HG03097 (cell line): ENCODE data around the gene PIK3R2.

ENCODE experiments used
- ATAC-seq: cut with Tn5 transposase; IDR thresholded peaks from one replicate; pipeline ENCODE4 v1.9.1; 2021; ENCODE audit not compliant: unreplicated experiment, low FRiP score

Gene PIK3R2

DNA sequence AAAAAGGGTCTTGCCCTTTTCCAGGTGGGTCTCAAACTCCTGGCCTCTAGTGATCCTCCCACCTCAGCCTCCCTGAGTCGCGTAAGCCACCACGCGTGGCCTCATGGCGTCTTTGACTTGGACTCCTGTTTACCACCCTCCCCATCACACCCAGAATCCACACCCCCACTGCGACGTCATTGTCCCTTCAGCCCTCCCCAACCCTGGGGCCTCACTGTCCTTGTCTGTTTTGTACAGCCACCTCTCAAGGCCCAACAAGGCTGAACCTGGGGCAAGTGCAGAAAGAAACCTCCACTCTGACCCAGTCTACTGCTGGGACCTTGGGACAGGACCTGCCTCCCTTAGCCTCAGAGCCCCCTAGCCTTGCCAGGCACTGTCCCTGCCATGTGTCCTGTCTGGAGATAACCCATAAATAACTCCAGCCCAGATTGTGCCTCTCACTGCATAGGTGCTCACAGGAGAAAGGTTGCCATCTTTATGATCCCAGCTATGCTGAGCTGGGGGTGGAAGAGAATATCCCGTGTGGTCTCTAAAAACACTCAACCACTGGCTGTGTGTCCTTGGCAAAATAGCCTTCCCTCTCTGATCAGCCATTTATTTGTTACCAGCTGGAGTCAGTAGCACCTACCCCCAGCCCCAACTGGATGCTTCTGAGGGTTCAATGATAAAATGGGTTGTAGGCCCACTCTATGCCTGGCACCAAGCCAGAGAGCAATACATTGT is 18.8 kb downstream of the PIK3R2 start:
- ATAC-seq, result no peak

- no peak for ATAC-seq
Observed at GRCh38 chr19:18172331-18173053, 19.5 kb downstream of the PIK3R2 start.

DNA sequence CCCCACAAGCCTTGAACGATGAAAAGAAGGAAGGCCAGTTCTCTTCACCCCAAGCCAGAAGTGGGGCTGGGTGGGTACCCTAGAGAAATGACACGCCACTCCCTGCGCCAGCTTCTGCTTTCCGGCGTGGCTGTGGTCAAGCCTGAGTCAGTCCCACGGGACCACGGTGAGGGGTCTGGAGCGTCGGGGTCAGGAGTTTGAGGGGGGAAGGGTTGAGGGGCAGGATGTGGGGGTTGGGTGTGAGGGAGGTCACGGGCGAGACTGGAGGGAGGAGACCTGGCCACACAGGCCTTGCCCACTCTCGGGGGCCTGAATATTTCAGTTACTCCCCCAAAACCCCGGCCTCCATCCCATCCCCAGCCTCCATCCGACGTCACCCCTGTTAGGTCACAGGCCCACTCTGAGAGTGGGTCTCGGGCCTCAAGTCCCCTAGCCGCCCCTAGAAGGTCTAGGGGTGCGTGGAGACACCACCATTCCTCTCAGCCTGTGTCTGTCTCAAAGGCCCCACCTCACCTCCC is 20.1 kb downstream of the PIK3R2 start:
- peak; percentile 21 for ATAC-seq

DNA sequence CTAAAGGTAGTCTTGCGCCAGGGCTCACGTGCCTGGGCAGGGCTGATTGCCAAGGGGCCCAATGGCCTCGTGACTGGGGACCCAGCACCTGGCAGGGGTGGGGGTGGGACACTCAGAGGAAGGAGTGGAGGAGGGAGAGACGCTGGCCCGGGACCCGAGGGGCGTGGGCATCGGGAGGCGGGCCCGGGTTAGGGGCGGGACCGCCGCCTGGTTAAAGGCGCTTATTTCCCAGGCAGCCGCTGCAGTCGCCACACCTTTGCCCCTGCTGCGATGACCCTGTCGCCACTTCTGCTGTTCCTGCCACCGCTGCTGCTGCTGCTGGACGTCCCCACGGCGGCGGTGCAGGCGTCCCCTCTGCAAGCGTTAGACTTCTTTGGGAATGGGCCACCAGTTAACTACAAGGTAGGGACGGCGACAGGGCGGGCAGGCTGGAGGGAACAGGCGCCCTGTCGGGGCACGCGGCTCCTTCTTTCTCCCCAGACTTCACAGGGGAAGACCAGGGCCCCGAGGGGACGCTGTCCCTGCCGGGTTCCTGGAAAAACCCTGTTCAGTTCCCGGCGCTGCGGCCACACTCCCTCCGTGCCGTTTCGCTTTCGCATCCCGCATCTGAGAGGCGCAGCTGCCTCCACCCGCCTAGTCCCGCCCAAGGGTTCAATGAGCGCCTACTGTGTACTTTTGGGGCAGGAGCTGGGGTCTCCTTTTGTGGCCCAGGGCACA is 20.8 kb downstream of the PIK3R2 start, which contains the start of gene IFI30:
IFI30 (plus strand) TSS at position 242 of the 717 bp plus-strand sequence; CDS start at position 271, 29 bp downstream.
- peak; percentile 42 for ATAC-seq

GRCh38 chr19:18174983-18175382 is 22.0 kb downstream of the PIK3R2 start:
- no peak for ATAC-seq

DNA sequence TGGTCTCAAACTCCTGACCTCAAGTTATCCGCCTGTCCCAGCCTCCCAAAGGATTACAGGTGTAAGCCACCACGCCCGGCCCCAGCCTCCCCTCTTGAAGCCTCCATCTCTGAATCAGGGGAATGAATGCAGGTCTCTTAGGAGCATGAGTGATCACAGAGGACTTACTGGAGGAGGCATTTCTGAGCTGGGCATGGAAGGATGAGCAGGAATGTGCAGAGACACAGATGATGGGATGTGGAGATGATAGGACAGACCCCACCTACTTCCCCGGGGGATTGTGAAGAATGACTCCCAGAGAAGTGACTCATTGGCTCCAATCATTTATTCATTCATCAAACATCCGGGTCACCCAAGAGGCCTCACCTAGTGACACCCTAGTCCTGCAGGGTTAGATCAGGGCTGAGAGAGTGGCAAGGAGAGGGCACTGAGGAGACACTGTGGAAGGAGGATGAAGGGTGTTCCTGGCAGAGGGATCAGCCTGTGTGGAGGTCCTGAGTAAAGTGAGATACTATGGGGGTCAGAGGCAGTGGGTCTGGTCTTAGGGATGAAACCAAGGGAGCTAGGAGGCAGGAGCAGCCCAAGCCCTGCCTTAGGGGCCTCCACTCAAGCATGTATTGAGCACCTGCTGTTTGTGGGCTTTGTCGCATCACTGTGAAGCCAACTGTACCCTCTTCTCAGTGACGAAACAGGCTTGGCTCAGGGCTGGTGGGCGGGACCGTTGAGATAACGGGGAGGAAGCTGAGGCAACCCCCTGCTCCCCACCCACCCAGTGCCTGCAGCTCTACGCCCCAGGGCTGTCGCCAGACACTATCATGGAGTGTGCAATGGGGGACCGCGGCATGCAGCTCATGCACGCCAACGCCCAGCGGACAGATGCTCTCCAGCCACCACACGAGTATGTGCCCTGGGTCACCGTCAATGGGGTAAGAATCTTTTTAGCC is 23.7 kb downstream of the PIK3R2 start:
- ATAC-seq, result no peak

- ATAC-seq, result no peak
Observed at GRCh38 chr19:18179957-18180356, 27.0 kb downstream of the PIK3R2 start.

GRCh38 chr19:18183529-18183928 is 30.6 kb downstream of the PIK3R2 start:
- no peak for ATAC-seq

- no peak for ATAC-seq
Observed at GRCh38 chr19:18185538-18185937, 32.6 kb downstream of the PIK3R2 start.

DNA sequence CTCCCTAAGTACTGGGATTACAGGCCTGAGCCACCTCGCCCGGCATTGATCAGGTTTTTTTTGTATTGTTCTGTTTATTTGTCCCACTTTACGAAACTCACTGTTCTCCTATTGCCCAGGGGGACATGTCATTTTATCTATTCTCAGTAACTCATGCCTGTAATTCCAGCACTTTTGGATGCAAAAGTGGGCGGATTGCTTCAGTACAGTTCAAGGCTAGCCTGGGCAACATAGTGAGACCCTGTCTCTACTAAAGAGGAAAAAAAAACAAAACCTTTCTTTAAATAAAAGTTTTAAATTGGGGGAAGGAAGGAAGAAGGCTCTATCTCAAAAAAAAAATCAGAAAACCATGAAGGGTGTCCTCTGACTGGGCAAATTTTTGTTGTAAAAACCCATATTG is 37.3 kb downstream of the PIK3R2 start:
- ATAC-seq, result no peak

DNA sequence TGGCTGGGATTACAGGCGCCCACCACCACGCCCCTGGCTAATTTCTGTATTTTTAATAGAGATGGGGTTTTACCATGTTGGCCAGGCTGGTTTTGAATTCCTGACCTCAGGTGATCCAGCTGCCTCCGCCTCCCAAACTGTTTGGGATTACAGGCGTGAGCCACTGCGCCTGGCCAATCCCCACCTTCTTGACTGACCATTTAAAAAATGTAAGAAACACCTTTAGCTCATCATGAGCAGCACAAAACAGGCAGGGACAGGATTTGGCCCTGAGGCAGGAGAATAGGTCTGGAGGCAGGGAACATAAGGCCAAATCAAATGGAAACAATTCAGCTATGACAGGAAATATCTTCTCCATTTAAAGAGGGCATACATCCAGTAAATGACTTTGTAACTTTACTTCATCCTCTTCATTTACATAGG is 38.7 kb downstream of the PIK3R2 start:
- ATAC-seq, result no peak

GRCh38 chr19:18192673-18193387 is 39.9 kb downstream of the PIK3R2 start, which contains the start of gene MPV17L2:
MPV17L2 (plus strand) TSS chr19:18193218; CDS start chr19:18193282, 64 bp downstream.
- ATAC-seq, result peak; percentile 86

GRCh38 chr19:18193388-18194180 is 40.6 kb downstream of the PIK3R2 start:
- no peak for ATAC-seq

DNA sequence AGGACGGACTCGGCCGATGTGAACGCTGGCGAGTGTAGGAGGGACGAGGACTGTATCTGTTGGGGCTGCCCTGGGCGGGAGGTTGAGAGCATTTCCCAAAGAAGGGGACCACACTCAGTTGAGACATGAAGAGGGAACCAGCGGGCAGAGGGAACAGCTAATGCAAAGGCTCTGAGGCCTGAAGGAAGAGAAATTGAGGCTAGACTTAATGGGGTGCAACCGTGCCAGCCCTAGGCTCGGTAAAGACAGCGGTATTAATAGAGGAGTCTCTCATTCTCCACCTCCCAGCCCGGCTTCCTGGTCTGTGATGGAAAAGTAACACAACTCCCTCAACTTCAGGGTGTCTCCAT is 41.2 kb downstream of the PIK3R2 start:
- no peak for ATAC-seq

GRCh38 chr19:18194554-18195238 is 41.7 kb downstream of the PIK3R2 start:
- no peak for ATAC-seq

DNA sequence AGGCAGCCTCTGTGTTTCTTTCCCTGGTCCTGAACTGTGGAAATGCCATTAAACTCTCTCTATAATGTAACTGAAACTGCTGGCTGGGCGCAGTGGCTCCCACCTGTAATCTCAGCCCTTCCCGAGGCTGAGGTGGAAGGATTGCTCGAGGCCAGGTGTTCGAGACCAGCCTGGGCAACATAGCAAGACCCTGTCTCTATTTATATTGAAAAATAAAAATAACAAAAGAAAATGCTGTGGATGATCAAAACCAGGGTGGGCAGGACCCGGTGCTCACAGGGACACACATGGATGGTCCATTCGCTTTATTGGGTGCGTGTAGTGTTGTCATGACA is 43.5 kb downstream of the PIK3R2 start:
- no peak for ATAC-seq

- ATAC-seq, result no peak
Observed at GRCh38 chr19:18197306-18197705, 44.3 kb downstream of the PIK3R2 start.

DNA sequence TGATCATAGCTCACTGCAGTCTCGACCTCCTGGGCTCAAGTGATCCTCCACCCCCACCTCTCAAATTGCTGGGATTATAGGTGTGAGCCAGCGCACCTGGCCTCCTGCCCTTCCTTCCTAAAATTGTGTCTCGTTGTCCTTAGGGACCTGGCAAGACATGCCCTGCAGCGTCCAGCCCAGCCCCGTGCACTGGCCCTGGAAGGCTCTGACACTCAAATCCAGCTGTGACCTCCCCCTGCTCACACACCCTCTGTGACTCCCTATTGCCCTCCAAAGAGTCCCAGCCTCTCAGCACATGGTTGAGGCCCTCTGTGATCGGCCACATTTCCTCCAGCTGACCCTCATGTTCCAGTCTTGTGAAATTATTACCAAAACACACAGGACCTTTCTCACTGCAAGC is 45.0 kb downstream of the PIK3R2 start:
- ATAC-seq, result no peak
